Activated CD8-positive, alpha-beta memory T cell treated with anti-CD3 and anti-CD28 coated beads, Interleukin-2, amount 10 ng/mL, durations not matched to agents 7 days and 5 days (primary cell): ENCODE data around the gene GSDMA. TPM values are rescaled to one million over a fixed set of nuclear protein-coding genes. Genes with fewer than 3 reads are reported as not detected.
A peak's percentile ranks its signal among the peaks of the same experiment; 100 is the strongest.

Experiments used
- ATAC-seq: fragments of 150-1000 bp; cut with Tn5 transposase; one replicate; pipeline ENCODE4 v1.10.0; 2021; ENCODE audit warnings: moderate library complexity
- CTCF ChIA-PET: fragments of 350-600 bp; sonication (Branson Sonifier 250); formaldehyde crosslinking; loops from one replicate; lab custom pipeline; 2021; ENCODE audit warnings: antibody characterized with exemption; lab: Charles Lee
- DNase-seq: peaks from one replicate; pipeline ENCODE4 v3.0.0-alpha.2; 2020
- H3K27ac Mint-ChIP-seq: one replicate; pipeline ENCODE4 v1.8.0; 2021; ENCODE audit warnings: mild to moderate bottlenecking, mixed read lengths
- H3K27me3 Mint-ChIP-seq: one replicate; pipeline ENCODE4 v1.8.0; 2021; ENCODE audit warnings: mixed read lengths
- H3K36me3 Mint-ChIP-seq: one replicate; pipeline ENCODE4 v1.8.0; 2021; ENCODE audit warnings: mild to moderate bottlenecking, mixed read lengths
- H3K4me1 Mint-ChIP-seq: one replicate; pipeline ENCODE4 v1.8.0; 2021; ENCODE audit warnings: mixed read lengths
- H3K4me3 Mint-ChIP-seq: one replicate; pipeline ENCODE4 v1.8.0; 2021; ENCODE audit warnings: mild to moderate bottlenecking, moderate library complexity, mixed read lengths
- H3K9me3 Mint-ChIP-seq: one replicate; pipeline ENCODE4 v1.8.0; 2022; ENCODE audit warnings: low read depth, mixed read lengths
- microRNA-seq: library from miRNA; unstranded; fragments of <30 nt; microRNA quantifications from one replicate; pipeline ENCODE4 v1.2.0, GENCODE V29; 2022
- total RNA-seq, 2 experiments: library from RNA; stranded (reverse); gene quantifications; one replicate each; pipeline ENCODE4 v1.2.3, GENCODE V29; 2021

The GSDMA gene
- total RNA-seq, 2 experiments from 2014 or later, result not detected

DNA sequence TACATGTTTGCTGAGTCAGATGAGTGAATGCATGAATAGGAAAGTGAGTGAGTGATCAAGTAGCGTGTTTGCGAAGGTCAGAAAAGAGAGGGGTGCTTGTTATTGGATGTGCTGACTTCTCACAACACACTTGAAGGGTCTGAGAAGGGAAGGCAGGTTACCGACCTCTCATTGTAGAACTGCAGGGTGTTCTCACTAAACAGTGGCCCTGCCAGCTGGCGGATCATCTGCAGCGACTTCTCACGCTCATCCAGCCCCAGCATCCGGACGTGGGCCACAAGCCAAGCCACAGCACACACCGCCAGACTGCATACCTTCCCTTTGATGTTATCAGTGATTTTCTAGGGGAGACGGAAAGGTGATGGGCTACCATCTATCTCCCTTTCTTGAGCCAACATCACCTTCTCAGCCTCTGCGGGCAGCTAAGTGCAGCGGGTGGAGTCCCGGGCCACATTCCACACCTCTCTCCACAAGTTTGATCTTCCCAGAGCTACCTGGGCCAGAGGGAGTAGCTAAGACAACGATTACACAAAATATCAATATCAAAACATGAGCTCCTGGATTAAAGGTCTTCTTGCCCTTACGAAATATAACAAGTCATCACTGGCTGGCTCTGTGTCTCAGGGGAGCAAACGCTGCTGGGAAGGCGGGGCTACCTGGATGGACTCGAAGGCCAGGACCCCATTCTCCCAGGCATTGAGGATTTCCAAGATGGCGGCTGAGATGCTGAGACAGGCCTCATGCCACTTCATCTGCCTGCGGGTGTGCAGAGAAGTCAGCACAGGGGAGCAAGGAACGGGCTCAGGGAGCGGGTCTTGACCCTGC is 63.4 kb downstream of the GSDMA start:
- H3K27ac Mint-ChIP-seq, result peak overlapping the region; percentile 35
- peaks cover 22% of the 10 kb centered on the region for H3K36me3 Mint-ChIP-seq
- H3K4me1 Mint-ChIP-seq, result peaks cover 23% of the 10 kb centered on the region
- no peak overlapping the region for H3K4me3 Mint-ChIP-seq
- ATAC-seq (peak; percentile 29), DNase-seq (peak; percentile 68)
- H3K9me3 Mint-ChIP-seq, result no peaks in the 10 kb centered on the region
- no peaks in the 10 kb centered on the region for H3K27me3 Mint-ChIP-seq
- CTCF ChIA-PET, result interaction anchor here (0.6 to 6.1 kb wide), 30 partner anchors 10 to 528 kb away, joined by 3 to 97 read pairs (median 4); partner anchors contain the start of genes CSF3, MED24 and PSMD3

DNA sequence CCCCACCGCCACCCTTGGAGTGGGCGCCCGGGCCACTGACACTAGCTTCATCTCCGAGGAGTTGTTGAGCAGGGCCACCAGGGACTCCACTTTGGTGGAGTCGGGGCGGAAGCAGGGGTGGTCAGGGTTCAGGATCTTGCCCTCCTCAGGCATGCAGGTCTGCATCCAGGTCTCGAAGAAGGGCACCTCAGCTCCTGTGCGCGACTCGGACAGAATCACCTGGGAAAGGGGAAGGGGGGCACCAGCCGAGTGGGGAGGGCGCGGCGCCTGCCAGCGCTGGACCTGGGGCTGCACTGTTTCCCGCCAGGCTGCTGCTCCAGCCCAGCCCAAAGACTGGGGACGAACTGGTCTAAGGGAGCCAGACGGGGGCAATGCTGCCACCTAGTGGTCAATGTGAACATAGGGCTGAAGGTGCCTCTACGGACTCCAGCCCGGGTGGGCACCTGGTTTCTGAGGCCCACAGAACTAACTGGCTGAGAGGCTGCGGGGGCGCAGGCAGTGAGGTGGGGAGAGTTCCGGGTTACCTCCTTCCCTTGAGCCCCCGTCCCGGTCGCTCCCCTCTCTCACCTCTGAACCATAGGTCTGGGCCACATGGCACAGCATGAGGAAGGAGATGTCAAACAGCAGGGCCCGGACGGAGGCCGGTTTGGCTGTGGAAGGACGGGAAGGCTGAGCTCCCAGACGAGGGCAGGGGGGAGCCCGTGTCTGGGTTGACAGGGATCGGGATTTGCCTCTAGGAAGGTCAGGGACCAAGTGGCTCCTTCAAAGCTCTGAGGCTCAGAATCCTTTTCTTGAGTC is 64.2 kb downstream of the GSDMA start:
- CTCF ChIA-PET, result interaction anchor here (0.6 to 6.1 kb wide), 43 partner anchors 9 to 529 kb away, joined by 3 to 97 read pairs (median 4); partner anchors contain the start of genes CASC3, CSF3, MED24 and PSMD3
- Mint-ChIP-seq H3K36me3 (peaks cover 22% of the 10 kb centered on the region), H3K27ac (no peak overlapping the region), H3K9me3 (no peaks in the 10 kb centered on the region), H3K4me3 (no peak overlapping the region), H3K27me3 (no peaks in the 10 kb centered on the region), H3K4me1 (peaks cover 23% of the 10 kb centered on the region)
- ATAC-seq, result peak; percentile 95
- DNase-seq, result peak; percentile 85

Small RNA genes lying within 50 kb of the gene (microRNA-seq; reads per million reads assigned to microRNA genes)
- gene MIR6884, result not detected

Other genes starting within 250 kb of the GSDMA start
- gene MIEN1, start 232.5 kb upstream of the GSDMA start, total RNA-seq, result 10 to 100 TPM; 45.9 to 46.8 TPM
- gene GRB7, start 225.1 kb upstream of the GSDMA start, total RNA-seq, result under 1 TPM in 1 of 2 experiments, not detected in 1; 0.19 TPM
- 100 to 1,000 TPM in 1 of 2 experiments, 10 to 100 TPM in 1; 70.8 to 119 TPM for gene IKZF3, start 98.7 kb upstream of the GSDMA start, total RNA-seq
- under 1 TPM in 1 of 2 experiments, not detected in 1; 0.19 TPM for gene ZPBP2, start 94.8 kb upstream of the GSDMA start, total RNA-seq
- 10 to 100 TPM; 37.8 to 51.0 TPM for gene GSDMB, start 44.4 kb upstream of the GSDMA start, total RNA-seq
- 100 to 1,000 TPM; 111 to 131 TPM for gene ORMDL3, start 35.4 kb upstream of the GSDMA start, total RNA-seq
- not detected for gene LRRC3C, start 35.3 kb upstream of the GSDMA start, total RNA-seq
- gene PSMD3, start 17.8 kb downstream of the GSDMA start, total RNA-seq, result 100 to 1,000 TPM; 106 to 138 TPM
- gene CSF3, start 52.4 kb downstream of the GSDMA start, total RNA-seq, result not detected
- gene MED24, start 91.4 kb downstream of the GSDMA start, total RNA-seq, result 100 to 1,000 TPM in 1 of 2 experiments, 10 to 100 TPM in 1; 98.0 to 107 TPM
- 1 to 10 TPM; 5.9 to 8.3 TPM for gene THRA, start 100.0 kb downstream of the GSDMA start, total RNA-seq
- 1 to 10 TPM; 3.3 to 4.8 TPM for gene NR1D1, start 137.6 kb downstream of the GSDMA start, total RNA-seq
- gene MSL1, start 159.0 kb downstream of the GSDMA start, total RNA-seq, result 10 to 100 TPM; 91.4 to 94.7 TPM
- 10 to 100 TPM; 89.8 to 90.5 TPM for gene CASC3, start 177.5 kb downstream of the GSDMA start, total RNA-seq
- gene RAPGEFL1, start 214.5 kb downstream of the GSDMA start, total RNA-seq, result 1 to 10 TPM; 4.4 to 4.6 TPM